ENCODE data around the gene SPRED1.
A peak's percentile ranks its signal among the peaks of the same experiment; 100 is the strongest.

The SPRED1 gene

DNA sequence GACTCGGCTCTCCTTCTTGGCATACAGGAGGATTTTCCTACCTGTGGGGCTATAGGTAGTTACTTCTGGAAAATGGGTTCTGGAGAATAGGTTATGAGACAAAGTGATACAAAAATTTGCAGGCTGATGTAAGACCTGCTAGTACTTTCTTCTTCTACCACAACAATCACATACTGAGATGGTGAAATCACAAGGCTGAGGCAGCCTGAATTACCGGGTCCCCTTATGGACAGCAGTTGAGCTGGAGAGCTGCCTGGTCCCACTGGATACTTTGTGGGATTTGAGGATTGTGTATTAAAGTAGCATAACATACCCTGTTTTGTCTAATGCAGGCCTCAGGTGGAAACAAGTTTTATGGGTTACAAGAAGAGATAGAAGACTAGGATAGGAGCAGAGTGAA is 114.8 kb downstream of the SPRED1 start:
- DNase-seq = no peak

- DNase-seq = no peak
Measured at GRCh38 chr15:38369936-38370478, 117.4 kb downstream of the SPRED1 start.

DNA sequence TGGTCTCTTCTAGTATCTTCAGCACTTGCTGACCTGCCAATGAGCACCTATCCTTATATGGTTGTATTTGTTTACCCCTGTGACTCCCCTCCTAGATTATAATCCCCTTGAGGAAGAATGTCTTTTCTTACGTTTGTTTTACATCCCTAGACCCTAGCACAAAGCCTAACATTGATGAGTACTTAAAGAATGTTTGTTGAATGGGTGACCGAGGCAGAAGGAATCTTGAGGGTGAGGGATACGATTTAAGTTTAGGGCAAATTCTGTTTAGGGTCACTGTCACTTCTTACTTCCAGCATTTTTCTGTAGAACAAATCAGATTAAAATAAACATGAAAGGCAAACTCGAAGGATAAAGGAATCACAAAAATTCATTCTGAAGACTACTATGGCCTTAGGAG is 120.4 kb downstream of the SPRED1 start:
- DNase-seq = no peak

DNA sequence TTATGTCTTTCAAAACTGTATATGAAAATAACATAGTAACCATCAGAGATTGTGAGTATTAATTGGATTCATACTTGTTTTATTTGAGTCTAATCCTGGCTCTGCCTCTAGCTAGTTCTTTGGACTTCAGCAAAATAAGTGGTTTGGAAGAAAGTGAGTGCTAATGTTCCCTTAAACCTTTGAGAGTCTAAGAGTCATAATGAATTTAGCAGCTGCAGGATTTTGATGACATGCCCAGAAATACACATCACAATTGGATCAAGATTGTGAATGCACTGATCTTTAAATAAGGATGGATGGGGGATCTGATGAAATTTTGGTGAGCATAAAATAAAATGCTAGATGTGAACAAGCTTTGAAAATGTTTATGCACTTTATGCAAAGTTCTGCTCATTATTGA is 121.4 kb downstream of the SPRED1 start:
- no peak for DNase-seq

DNA sequence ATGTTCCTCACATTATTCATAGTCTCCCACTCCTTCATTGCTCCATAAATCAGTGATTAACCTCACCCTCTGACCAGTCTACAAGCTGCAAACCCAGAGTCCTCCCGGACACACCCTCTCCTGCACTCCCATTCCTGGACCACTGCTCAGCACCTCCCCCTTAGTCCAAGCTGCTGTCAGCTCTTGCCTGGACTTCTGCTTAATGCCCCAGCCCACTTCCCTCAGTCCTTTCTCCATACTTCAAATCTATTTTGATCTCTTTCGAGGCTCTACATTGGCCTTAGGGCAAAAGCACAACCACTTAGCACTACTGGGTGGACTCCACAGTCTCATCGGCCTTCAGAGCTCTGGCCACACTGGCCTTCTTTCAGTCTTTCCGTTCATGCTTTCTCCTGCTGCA is 121.9 kb downstream of the SPRED1 start:
- DNase-seq = no peak

GRCh38 chr15:38376081-38376480 is 123.4 kb downstream of the SPRED1 start:
- DNase-seq = no peak

- no peak for DNase-seq
Measured at GRCh38 chr15:38377636-38378035, 125.0 kb downstream of the SPRED1 start.

- no peak for DNase-seq
Measured at GRCh38 chr15:38378161-38378560, 125.5 kb downstream of the SPRED1 start.

DNA sequence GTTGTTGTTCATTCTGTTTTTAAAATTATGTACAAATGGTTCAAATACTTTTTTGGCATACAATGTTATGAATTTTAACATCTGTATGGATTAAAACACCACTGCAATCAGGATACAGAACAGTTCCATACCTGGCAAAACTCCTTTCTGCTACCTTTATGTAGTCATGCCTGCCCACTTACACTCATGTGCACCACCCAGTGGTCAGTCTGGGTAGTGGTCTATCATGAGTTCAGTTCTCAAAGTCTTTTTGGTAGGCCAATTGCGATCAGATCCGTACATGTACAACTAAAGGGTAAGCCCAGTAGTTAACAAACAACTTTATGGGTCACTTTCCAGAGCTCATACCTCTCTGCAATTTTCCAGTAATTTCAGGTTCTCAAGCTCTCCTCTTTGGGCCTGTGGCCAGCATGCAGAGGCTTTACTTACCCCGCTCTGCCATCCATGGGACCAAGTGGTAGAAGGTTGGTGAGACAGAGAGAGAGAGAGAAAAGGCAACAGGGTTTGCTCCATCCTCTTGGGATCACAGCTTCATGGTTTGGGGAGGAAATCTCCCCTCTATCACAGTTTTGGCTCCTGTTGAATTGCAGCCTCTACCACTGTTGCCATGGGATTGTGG is 137.4 kb downstream of the SPRED1 start:
- DNase-seq = peak; percentile 78

DNA sequence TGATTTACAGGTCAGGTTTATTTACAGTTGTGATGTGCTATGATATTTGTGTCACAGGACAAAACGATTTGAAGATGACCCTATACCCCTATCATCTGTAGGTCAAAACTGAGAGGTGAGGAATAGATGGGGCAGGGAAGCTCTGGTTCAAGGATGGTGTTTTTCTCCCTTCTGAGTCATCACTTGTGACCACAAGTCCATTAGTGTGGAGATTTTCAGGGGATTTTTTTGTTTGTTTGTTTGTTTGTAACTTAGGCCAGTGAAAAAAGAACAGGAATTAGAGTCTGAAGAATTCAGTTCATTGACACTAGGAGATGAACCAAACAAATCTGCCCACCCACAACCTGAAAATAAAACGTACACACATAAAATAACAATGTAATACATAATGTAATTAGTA is 138.6 kb downstream of the SPRED1 start:
- no peak for DNase-seq

DNA sequence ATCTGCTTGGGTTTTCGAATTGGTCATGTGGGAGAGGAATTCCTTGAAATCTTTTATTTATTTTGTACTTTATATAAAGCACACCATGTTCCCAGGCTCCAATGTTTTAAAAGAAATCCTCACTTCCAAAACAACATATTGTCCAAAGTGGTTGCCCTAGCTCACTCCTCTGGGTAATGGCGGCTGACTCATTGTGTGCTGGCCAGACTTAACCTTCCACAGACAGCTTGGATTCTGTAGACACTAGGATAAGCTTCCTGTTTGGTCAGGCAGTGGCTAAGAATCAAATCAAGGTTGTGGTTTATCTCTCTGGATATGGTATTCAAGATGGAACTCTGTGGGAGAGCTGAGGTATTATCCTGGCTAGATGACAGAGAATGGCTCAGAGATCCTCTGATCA is 145.5 kb downstream of the SPRED1 start:
- DNase-seq = no peak

- DNase-seq = no peak
Measured at GRCh38 chr15:38401106-38401505, 148.5 kb downstream of the SPRED1 start.

DNA sequence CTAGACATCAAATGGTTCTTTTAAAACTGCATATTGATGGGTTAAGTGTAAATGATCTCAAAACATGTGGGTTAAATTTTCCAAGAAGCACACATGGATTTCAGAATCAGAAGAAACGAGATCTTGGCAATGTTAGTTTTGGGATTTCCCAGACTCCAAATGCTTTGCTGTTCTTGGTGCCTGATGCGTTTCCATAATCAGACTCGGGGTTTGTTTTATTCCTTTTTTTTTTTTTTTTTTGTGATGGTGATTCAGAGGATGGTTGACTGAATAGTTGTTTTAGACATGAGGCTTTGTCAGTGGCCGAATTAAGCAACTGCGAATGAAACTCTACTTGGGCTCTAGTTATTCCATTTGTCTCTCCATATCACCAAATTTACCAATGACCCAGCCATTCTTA is 149.1 kb downstream of the SPRED1 start:
- no peak for DNase-seq

DNA sequence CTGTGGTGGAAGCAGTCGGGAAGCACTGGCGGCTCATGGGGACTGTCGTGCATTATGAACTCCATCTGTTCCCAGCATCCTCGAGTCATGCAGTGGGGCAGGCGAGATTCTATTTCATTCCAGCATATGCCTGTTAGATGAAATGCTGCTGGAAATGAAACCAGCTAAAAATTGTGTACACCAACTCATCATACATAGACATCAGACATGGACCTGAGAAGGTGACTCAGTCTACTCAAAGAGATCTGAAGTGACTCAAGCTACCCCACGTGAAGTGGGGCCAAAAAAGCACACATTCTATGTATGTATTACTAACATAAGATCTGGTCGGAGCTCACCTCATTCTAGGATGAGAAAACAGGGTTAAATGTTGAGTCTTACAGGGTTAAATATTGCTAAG is 153.8 kb downstream of the SPRED1 start:
- DNase-seq = no peak
